ENCODE results near the gene NEUROG1.

Gene NEUROG1

DNA sequence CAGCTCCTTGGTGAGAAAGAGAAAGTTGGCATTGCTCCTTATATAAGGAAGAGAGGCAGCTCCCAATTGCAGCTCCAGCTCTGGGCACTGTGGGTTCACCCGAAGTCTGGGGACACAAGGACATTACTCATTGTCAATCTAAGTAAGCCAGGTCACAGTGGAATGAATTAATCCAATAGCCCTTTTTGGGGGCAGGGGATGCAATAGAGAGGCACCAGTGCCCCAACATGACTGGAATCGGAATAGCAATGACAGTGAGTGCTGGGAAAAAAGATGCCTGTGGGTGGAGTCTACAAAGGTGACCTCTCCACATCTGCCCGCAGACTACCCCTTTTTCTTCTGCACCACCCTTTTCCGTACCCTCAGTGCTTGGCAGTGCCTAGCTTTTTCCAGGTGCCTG is 11.1 kb upstream of the NEUROG1 start:
- Histone ChIP-seq H4K20me1 (ENCODE audit: insufficient read depth, low read length) (no peaks in the 10 kb centered on the region), H3K4me2 (ENCODE audit: low read depth, low read length) (peak overlapping the region; percentile 48; the same call in 1 of the 2 replicates), H3K36me3 (replicated peaks; ENCODE audit: insufficient read depth, low read length) (no peaks in the 10 kb centered on the region), H3K4me3 (ENCODE audit: low read length) (no peak overlapping the region), H3K27me3 (replicated peaks; ENCODE audit: insufficient read depth, low read length) (no peaks in the 10 kb centered on the region), H3K9me2 (replicated peaks; ENCODE audit: insufficient read depth, low read length) (no peaks in the 10 kb centered on the region), H3K4me1 (ENCODE audit: low read length) (peaks cover 25% of the 10 kb centered on the region), H3K9me3 (replicated peaks; ENCODE audit: insufficient read depth, low read length) (no peaks in the 10 kb centered on the region), H3K27ac (ENCODE audit: low read length) (no peak overlapping the region), H3K79me2 (ENCODE audit: low read length) (no peaks in the 10 kb centered on the region), H2AFZ (ENCODE audit: low read length) (no peak overlapping the region), H3K9ac (ENCODE audit: low read length) (no peak overlapping the region), H3F3A (ENCODE audit: insufficient read depth, low read length) (peaks cover 18% of the 10 kb centered on the region)
- no peak for DNase-seq
- no peak for TF ChIP-seq EZH2 (optimal IDR thresholded peaks at IDR 0.05; ENCODE audit: low read depth, low read length)
- no peak for TF ChIP-seq EZH2phosphoT487 (IDR thresholded peaks at IDR 0.05; ENCODE audit: low read length)
- no peak for TF ChIP-seq CTCF (IDR thresholded peaks at IDR 0.05; ENCODE audit: low read length)

DNA sequence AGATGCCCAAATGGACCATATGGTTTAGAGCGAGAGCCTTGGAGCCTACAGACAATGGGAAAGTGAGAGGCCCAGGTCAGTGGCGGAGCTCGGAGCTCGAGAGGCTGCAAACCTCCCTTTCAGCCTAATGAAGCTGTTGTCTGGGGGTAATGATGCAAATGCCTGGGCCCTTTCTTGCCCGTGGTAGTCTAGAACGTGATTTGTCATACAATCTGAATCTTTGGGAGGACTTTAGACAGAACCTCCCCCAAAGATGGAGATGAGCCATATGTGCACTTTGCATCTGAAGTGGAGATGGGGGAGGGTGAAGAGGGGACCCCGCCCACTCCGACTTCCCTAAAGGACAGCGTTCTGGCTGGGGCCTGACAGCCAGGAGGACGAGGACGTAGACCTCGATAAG is 10.3 kb upstream of the NEUROG1 start:
- no peaks in the 10 kb centered on the region for H3K27me3 ChIP-seq (replicated peaks; ENCODE audit: insufficient read depth, low read length)
- no peaks in the 10 kb centered on the region for H3K36me3 ChIP-seq (replicated peaks; ENCODE audit: insufficient read depth, low read length)

GRCh38 chr5:135545099-135545498 is 9.3 kb upstream of the NEUROG1 start:
- no peak overlapping the region for H3K4me3 ChIP-seq (ENCODE audit: low read length)
- H3K9me2 ChIP-seq (replicated peaks; ENCODE audit: insufficient read depth, low read length) = no peaks in the 10 kb centered on the region

More for the DNA sequence above, 10.3 kb upstream of the NEUROG1 start:
- H3K9me3 ChIP-seq (replicated peaks; ENCODE audit: insufficient read depth, low read length) = no peaks in the 10 kb centered on the region
- no peak overlapping the region for H2AFZ ChIP-seq (ENCODE audit: low read length)
- no peak overlapping the region for H3K9ac ChIP-seq (ENCODE audit: low read length)
- H3F3A ChIP-seq (ENCODE audit: insufficient read depth, low read length) = peaks cover 18% of the 10 kb centered on the region
- DNase-seq = no peak
- H4K20me1 ChIP-seq (ENCODE audit: insufficient read depth, low read length) = no peaks in the 10 kb centered on the region
- no peak overlapping the region for H3K4me3 ChIP-seq (ENCODE audit: low read length)
- H3K79me2 ChIP-seq (ENCODE audit: low read length) = no peaks in the 10 kb centered on the region
- no peak for TF ChIP-seq CTCF (IDR thresholded peaks at IDR 0.05; ENCODE audit: low read length)
- TF ChIP-seq EZH2phosphoT487 (IDR thresholded peaks at IDR 0.05; ENCODE audit: low read length) = no peak
- H3K4me1 ChIP-seq (ENCODE audit: low read length) = peaks cover 25% of the 10 kb centered on the region
- no peaks in the 10 kb centered on the region for H3K9me2 ChIP-seq (replicated peaks; ENCODE audit: insufficient read depth, low read length)
- no peak overlapping the region for H3K27ac ChIP-seq (ENCODE audit: low read length)
- H3K4me2 ChIP-seq (ENCODE audit: low read depth, low read length) = no peak overlapping the region

More at GRCh38 chr5:135545099-135545498, 9.3 kb upstream of the NEUROG1 start:
- TF ChIP-seq EZH2 (optimal IDR thresholded peaks at IDR 0.05; ENCODE audit: low read depth, low read length) = no peak
- no peak for TF ChIP-seq EZH2phosphoT487 (IDR thresholded peaks at IDR 0.05; ENCODE audit: low read length)
- TF ChIP-seq CTCF (IDR thresholded peaks at IDR 0.05; ENCODE audit: low read length) = no peak
- DNase-seq = no peak
- H4K20me1 ChIP-seq (ENCODE audit: insufficient read depth, low read length) = no peaks in the 10 kb centered on the region
- no peaks in the 10 kb centered on the region for H3K79me2 ChIP-seq (ENCODE audit: low read length)
- H3K9me3 ChIP-seq (replicated peaks; ENCODE audit: insufficient read depth, low read length) = no peaks in the 10 kb centered on the region
- H2AFZ ChIP-seq (ENCODE audit: low read length) = no peak overlapping the region
- no peak overlapping the region for H3K9ac ChIP-seq (ENCODE audit: low read length)
- H3K4me1 ChIP-seq (ENCODE audit: low read length) = peaks cover 25% of the 10 kb centered on the region
- H3K27ac ChIP-seq (ENCODE audit: low read length) = no peak overlapping the region
- H3F3A ChIP-seq (ENCODE audit: insufficient read depth, low read length) = peaks cover 18% of the 10 kb centered on the region
- H3K36me3 ChIP-seq (replicated peaks; ENCODE audit: insufficient read depth, low read length) = no peaks in the 10 kb centered on the region
- H3K27me3 ChIP-seq (replicated peaks; ENCODE audit: insufficient read depth, low read length) = no peaks in the 10 kb centered on the region
- no peak overlapping the region for H3K4me2 ChIP-seq (ENCODE audit: low read depth, low read length)

Measured in MM.1S (cell line).